Measurements from ENCODE around the gene NCKAP5. TPM values are rescaled to one million over a fixed set of nuclear protein-coding genes. Genes with fewer than 3 reads are reported as not detected.

Gene NCKAP5
- total and polyA plus RNA-seq, 2 experiments from 2014 or later = 2.2 to 5.5 TPM

DNA sequence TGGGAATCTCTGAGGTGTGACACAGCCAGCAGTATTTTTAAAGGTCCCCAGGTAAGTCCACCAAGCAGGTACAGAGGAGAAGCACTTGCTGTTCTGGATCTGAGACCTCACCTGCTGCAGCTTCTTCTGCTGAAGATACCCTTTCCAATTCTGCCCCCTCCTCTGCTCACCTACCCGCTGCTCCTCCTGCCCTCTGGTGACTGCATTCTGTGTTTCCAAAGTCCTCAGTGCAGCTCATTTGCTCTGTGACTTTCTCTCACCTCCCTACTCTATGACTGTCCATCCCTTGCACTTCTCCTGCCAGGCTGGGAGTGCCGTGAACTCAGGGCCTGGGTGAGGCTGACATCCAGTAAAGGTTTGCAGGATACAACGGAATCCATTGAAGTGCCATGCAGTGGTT lies 693.1 kb downstream of the NCKAP5 start:
- Histone ChIP-seq H2AFZ (no peak overlapping the region), H3K4me2 (no peak overlapping the region), H3K9me2 (replicated peaks; ENCODE audit: insufficient read depth) (no peaks in the 10 kb centered on the region), H3K9me3 (ENCODE audit: low read depth) (no peaks in the 10 kb centered on the region), H4K20me1 (ENCODE audit: insufficient read depth, poor library complexity, severe bottlenecking) (no peaks in the 10 kb centered on the region), H3K4me3 (no peak overlapping the region), H3K27me3 (no peaks in the 10 kb centered on the region), H3K27ac (no peak overlapping the region), H3K79me2 (no peaks in the 10 kb centered on the region), H3K4me1 (ENCODE audit: insufficient read depth) (peaks cover 7% of the 10 kb centered on the region), H3K36me3 (replicated peaks; ENCODE audit: insufficient read depth, low read depth) (no peaks in the 10 kb centered on the region)
- 91% methylated on average over 3 of the region's 3 CpGs for WGBS (ENCODE audit: low lambda C conversion rate, missing lambda C conversion rate)
- TF ChIP-seq, protein P1, sequence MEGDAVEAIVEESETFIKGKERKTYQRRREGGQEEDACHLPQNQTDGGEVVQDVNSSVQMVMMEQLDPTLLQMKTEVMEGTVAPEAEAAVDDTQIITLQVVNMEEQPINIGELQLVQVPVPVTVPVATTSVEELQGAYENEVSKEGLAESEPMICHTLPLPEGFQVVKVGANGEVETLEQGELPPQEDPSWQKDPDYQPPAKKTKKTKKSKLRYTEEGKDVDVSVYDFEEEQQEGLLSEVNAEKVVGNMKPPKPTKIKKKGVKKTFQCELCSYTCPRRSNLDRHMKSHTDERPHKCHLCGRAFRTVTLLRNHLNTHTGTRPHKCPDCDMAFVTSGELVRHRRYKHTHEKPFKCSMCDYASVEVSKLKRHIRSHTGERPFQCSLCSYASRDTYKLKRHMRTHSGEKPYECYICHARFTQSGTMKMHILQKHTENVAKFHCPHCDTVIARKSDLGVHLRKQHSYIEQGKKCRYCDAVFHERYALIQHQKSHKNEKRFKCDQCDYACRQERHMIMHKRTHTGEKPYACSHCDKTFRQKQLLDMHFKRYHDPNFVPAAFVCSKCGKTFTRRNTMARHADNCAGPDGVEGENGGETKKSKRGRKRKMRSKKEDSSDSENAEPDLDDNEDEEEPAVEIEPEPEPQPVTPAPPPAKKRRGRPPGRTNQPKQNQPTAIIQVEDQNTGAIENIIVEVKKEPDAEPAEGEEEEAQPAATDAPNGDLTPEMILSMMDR (IDR thresholded peaks at IDR 0.05; ENCODE audit: poor library complexity) = no peak
- TF ChIP-seq EZH2 (IDR thresholded peaks at IDR 0.05; ENCODE audit: borderline replicate concordance) (no peak), EZH2phosphoT487 (IDR thresholded peaks at IDR 0.05; ENCODE audit: low read depth, severe bottlenecking, unreplicated experiment) (no peak)
- DNase-seq (ENCODE audit: low spot score) = no peak

DNA sequence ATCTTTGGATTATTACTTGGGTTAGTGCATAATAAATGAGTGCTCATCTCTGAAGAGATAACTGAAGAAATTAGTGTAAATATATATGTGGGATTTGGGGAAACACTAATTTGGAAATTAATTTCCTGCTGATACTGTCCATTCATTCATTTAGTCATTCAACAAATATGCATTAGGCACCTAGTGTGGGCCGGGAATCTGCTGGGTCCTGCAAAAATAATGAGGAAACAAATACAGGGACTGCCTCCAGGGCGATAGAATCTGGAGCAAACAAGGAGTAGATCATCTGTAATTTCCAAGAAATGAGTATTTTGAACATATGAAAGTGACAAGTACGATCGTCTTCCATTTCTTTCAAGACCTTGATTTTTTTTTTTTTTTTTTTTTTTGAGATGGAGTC lies 694.5 kb downstream of the NCKAP5 start:
- Histone ChIP-seq H3K36me3 (replicated peaks; ENCODE audit: insufficient read depth, low read depth) (no peaks in the 10 kb centered on the region), H3K9me2 (replicated peaks; ENCODE audit: insufficient read depth) (no peaks in the 10 kb centered on the region), H3K27ac (no peak overlapping the region), H3K27me3 (no peaks in the 10 kb centered on the region), H3K4me3 (no peak overlapping the region), H3K4me2 (no peak overlapping the region), H3K4me1 (ENCODE audit: insufficient read depth) (peaks cover 7% of the 10 kb centered on the region), H2AFZ (no peak overlapping the region), H4K20me1 (ENCODE audit: insufficient read depth, poor library complexity, severe bottlenecking) (no peaks in the 10 kb centered on the region), H3K9me3 (ENCODE audit: low read depth) (no peaks in the 10 kb centered on the region), H3K79me2 (no peaks in the 10 kb centered on the region)
- WGBS (ENCODE audit: low lambda C conversion rate, missing lambda C conversion rate) = 93% methylated on average over 4 of the region's 4 CpGs
- TF ChIP-seq, protein P1 (IDR thresholded peaks at IDR 0.05; ENCODE audit: poor library complexity) = no peak
- no peak for TF ChIP-seq EZH2 (IDR thresholded peaks at IDR 0.05; ENCODE audit: borderline replicate concordance)
- no peak for TF ChIP-seq EZH2phosphoT487 (IDR thresholded peaks at IDR 0.05; ENCODE audit: low read depth, severe bottlenecking, unreplicated experiment)
- DNase-seq (ENCODE audit: low spot score) = no peak

DNA sequence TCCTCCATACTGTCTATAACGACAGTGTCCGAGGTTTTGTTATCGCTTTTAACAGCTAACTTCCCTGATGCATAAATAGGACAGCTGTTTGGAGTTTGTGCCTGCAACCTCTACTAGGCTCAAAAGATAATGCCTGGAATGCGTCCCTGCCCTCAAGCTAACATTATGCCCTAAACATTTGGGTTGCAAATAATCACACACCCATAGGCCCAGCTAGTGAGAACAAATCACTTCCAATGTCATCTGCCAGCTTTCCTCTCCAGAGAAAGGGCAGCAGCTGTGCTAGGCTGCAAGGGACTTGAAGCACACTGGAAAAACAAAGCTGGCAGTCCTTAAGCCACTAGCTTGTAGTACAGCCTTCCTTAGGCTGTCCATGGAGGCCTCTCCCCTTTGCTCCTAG lies 696.4 kb downstream of the NCKAP5 start:
- Histone ChIP-seq H3K4me2 (no peak overlapping the region), H3K79me2 (no peaks in the 10 kb centered on the region), H3K27ac (no peak overlapping the region), H4K20me1 (ENCODE audit: insufficient read depth, poor library complexity, severe bottlenecking) (no peaks in the 10 kb centered on the region), H2AFZ (no peak overlapping the region), H3K4me1 (ENCODE audit: insufficient read depth) (peaks cover 7% of the 10 kb centered on the region), H3K9me2 (replicated peaks; ENCODE audit: insufficient read depth) (no peaks in the 10 kb centered on the region), H3K9me3 (ENCODE audit: low read depth) (no peaks in the 10 kb centered on the region), H3K27me3 (no peaks in the 10 kb centered on the region), H3K36me3 (replicated peaks; ENCODE audit: insufficient read depth, low read depth) (no peaks in the 10 kb centered on the region), H3K4me3 (no peak overlapping the region)
- TF ChIP-seq EZH2phosphoT487 (IDR thresholded peaks at IDR 0.05; ENCODE audit: low read depth, severe bottlenecking, unreplicated experiment) = no peak
- TF ChIP-seq EZH2 (IDR thresholded peaks at IDR 0.05; ENCODE audit: borderline replicate concordance) = no peak
- TF ChIP-seq, protein P1 (IDR thresholded peaks at IDR 0.05; ENCODE audit: poor library complexity) = no peak
- 52% methylated on average over 4 of the region's 4 CpGs for WGBS (ENCODE audit: low lambda C conversion rate, missing lambda C conversion rate)
- DNase-seq (ENCODE audit: low spot score) = no peak

DNA sequence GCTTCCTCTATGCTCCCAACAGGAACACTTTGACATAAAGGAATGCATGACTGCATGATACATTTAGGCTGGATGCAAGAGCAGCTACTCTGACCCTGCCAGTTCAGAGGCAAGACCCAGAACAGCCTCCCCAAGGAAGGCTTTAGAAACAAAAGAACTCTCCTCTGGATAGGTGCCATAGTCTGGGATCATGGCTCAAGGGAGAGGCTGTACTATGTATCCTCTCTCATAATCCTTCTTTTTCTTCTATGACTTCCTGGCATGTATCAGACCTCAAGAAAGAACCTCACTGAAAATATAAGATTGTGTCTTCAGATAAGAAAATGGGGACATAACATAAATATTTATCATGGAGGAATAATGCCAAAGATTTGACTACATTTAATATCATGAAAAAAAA lies 704.3 kb downstream of the NCKAP5 start:
- no peak for DNase-seq (ENCODE audit: low spot score)
- H3K79me2 ChIP-seq = no peaks in the 10 kb centered on the region
- H2AFZ ChIP-seq = no peak overlapping the region
- TF ChIP-seq, protein P1 (IDR thresholded peaks at IDR 0.05; ENCODE audit: poor library complexity) = no peak
- TF ChIP-seq EZH2 (IDR thresholded peaks at IDR 0.05; ENCODE audit: borderline replicate concordance) (no peak), EZH2phosphoT487 (IDR thresholded peaks at IDR 0.05; ENCODE audit: low read depth, severe bottlenecking, unreplicated experiment) (no peak)
- no peak overlapping the region for H3K27ac ChIP-seq
- H3K27me3 ChIP-seq = no peaks in the 10 kb centered on the region
- H4K20me1 ChIP-seq (ENCODE audit: insufficient read depth, poor library complexity, severe bottlenecking) = no peaks in the 10 kb centered on the region
- H3K9me2 ChIP-seq (replicated peaks; ENCODE audit: insufficient read depth) = no peaks in the 10 kb centered on the region
- H3K9me3 ChIP-seq (ENCODE audit: low read depth) = no peaks in the 10 kb centered on the region
- H3K36me3 ChIP-seq (replicated peaks; ENCODE audit: insufficient read depth, low read depth) = no peaks in the 10 kb centered on the region
- no peaks in the 10 kb centered on the region for H3K4me1 ChIP-seq (ENCODE audit: insufficient read depth)
- H3K4me2 ChIP-seq = no peak overlapping the region
- H3K4me3 ChIP-seq = no peak overlapping the region
